Right cardiac atrium (tissue), 5 donors: ENCODE results near the gene ALG9. TPM values are rescaled to one million over a fixed set of nuclear protein-coding genes. Genes with fewer than 3 reads are reported as not detected.

ENCODE experiments used
- ATAC-seq, 2 donors: fragments of 200-7000 bp; cut with Tn5 transposase; one replicate each; pipeline versions ENCODE4 v1.8.0 to v1.9.1; 2020; ENCODE audit warnings: moderate library complexity in 2 of 2, mild to moderate bottlenecking in 1 of 2
- DNase-seq, 3 donors: peaks; one replicate each; pipeline ENCODE4 v3.0.0-alpha.2; 2020
- H3K27ac ChIP-seq: one replicate; pipeline ENCODE4 v1.5.1; 2013; ENCODE audit warnings: mild to moderate bottlenecking, low read length, control low read depth, moderate library complexity
- H3K27me3 ChIP-seq: one replicate; pipeline ENCODE4 v1.6.1; 2013; ENCODE audit not compliant: control insufficient read depth, insufficient read depth
- H3K4me1 ChIP-seq: one replicate; pipeline ENCODE4 v1.6.1; 2013; ENCODE audit warnings: low read length; ENCODE audit not compliant: control insufficient read depth, insufficient read depth
- H3K4me3 ChIP-seq: one replicate; pipeline ENCODE4 v1.5.1; 2013; ENCODE audit warnings: low read length, control low read depth
- H3K9me3 ChIP-seq: one replicate; pipeline ENCODE4 v1.6.1; 2013; ENCODE audit warnings: low read length; ENCODE audit not compliant: control insufficient read depth
- WGBS: extraction: QIAGEN DNeasy Blood & Tissue Kit; methylation state at CpG from one replicate; pipeline ENCODE4 v1.1.7; 2013; 5-methylcytosine and 5-hydroxymethylcytosine counted together
- intact Hi-C, 4 donors: fragments of 100-400 bp; cut with DNase I; formaldehyde crosslinking; loops; one replicate each; pipeline versions ENCODE4 v1.11.0 to v1.14.0; 2022 to 2023
- polyA plus RNA-seq: library from polyadenylated mRNA; stranded (reverse); fragments of 200-250 nt; gene quantifications from one replicate; pipeline ENCODE4 v1.2.3, GENCODE V29; 2013
- total RNA-seq, 4 donors: library from RNA; stranded (reverse); fragmentation: NEBNext Ultra II Directional; extraction: Animal tissue kit (Norgen Biotek cat#: 25700); gene quantifications; one replicate each; pipeline ENCODE4 v1.2.1, GENCODE V29; 2021
- donor health status: healthy with polysubstance abuse.
- donor health status: DM: no; HTN: yes; CAD: no.
- donor health status: DM: no; HTN: no; CAD: no.
- donor health status: DM: no; HTN: yes; CAD: no; lungs with severe emphysema.
- donor health status: DM: yes; HTN: yes; CAD: no.

Gene ALG9
- total and polyA plus RNA-seq, 5 donors, result 16.3 to 84.9 (median 22.8) TPM

- Histone ChIP-seq H3K27me3 (no peaks in the 10 kb centered on the region), H3K4me3 (peak overlapping the region; percentile 64), H3K27ac (peak overlapping the region; percentile 78), H3K4me1 (no peaks in the 10 kb centered on the region), H3K9me3 (no peaks in the 10 kb centered on the region)
- 42% methylated on average over 6 of the region's 6 CpGs for WGBS
- intact Hi-C loops, result loop anchor here (5.0 to 10.0 kb wide), 4 partner anchors 33 to 103 kb away; partner anchors contain the start of genes DIXDC1 (in 2 of the 4), CRYAB (in 1 of the 4) and HSPB2 (in 1 of the 4)
- ATAC-seq (peak in 1 of 2 donors; percentile 10), DNase-seq (no peak)
Measured at GRCh38 chr11:111879637-111879960, 8.2 kb upstream of the ALG9 start.

GRCh38 chr11:111878849-111879636 is 7.7 kb upstream of the ALG9 start, which contains the start of the genes CFAP68 and FDXACB1:
Gene CFAP68 (plus strand): TSS chr11:111879541. CDS start chr11:111879561, 20 bp downstream.
Gene FDXACB1 (minus strand): TSS chr11:111879165. CDS start chr11:111879132, 33 bp downstream.
- ATAC-seq (peak; percentile 97 to 98), DNase-seq (peak; percentile 96 to 98 (median 97))
- H3K27ac ChIP-seq, result peak within 1 kb of the TSS; percentile 78
- H3K4me3 ChIP-seq, result peak within 1 kb of the TSS; percentile 64
- WGBS, result under 1% methylated on average over 55 of the region's 55 CpGs
- no peaks in the 10 kb centered on the region for H3K27me3 ChIP-seq
- H3K9me3 ChIP-seq, result no peaks in the 10 kb centered on the region
- intact Hi-C loops, result loop anchor here (5.0 to 10.0 kb wide), 4 partner anchors 33 to 103 kb away; partner anchors contain the start of genes DIXDC1 (in 2 of the 4), CRYAB (in 1 of the 4) and HSPB2 (in 1 of the 4)
- no peaks in the 10 kb centered on the region for H3K4me1 ChIP-seq

- ATAC-seq, result no peak
- no peaks in the 10 kb centered on the region for H3K27me3 ChIP-seq
- intact Hi-C loops, result loop anchor here (5.0 to 10.0 kb wide), 4 partner anchors 34 to 104 kb away; partner anchors contain the start of genes DIXDC1 (in 2 of the 4), CRYAB (in 1 of the 4) and HSPB2 (in 1 of the 4)
- WGBS, result under 1% methylated on average over 13 of the region's 13 CpGs
- no peaks in the 10 kb centered on the region for H3K4me1 ChIP-seq
- H3K9me3 ChIP-seq, result no peaks in the 10 kb centered on the region
- no peak for DNase-seq
- peak overlapping the region; percentile 78 for H3K27ac ChIP-seq
- peak overlapping the region; percentile 64 for H3K4me3 ChIP-seq
Measured at GRCh38 chr11:111878385-111878848, 7.0 kb upstream of the ALG9 start.

GRCh38 chr11:111871693-111872161 is 346 bp upstream of the ALG9 start:
- no peak for DNase-seq
- no peak for ATAC-seq
- Histone ChIP-seq H3K9me3 (no peaks in the 10 kb centered on the region), H3K27ac (peak overlapping the region; percentile 94), H3K27me3 (no peaks in the 10 kb centered on the region), H3K4me3 (peak overlapping the region; percentile 97), H3K4me1 (no peaks in the 10 kb centered on the region)
- intact Hi-C loops, result loop anchor here in 2 of 4 donors (10.0 kb wide), 1 partner anchor 63 kb away; the partner anchor contains the start of gene DIXDC1 (in 2 of the 2)
- WGBS, result 48% methylated on average over 5 of the region's 5 CpGs

GRCh38 chr11:111870522-111870885 is 877 bp downstream of the ALG9 start:
- H3K27ac ChIP-seq, result peak overlapping the region; percentile 94
- ATAC-seq (no peak), DNase-seq (no peak)
- intact Hi-C loops, result loop anchor here in 2 of 4 donors (10.0 kb wide), 1 partner anchor 64 kb away; the partner anchor contains the start of gene DIXDC1 (in 2 of the 2)
- H3K4me1 ChIP-seq, result no peaks in the 10 kb centered on the region
- no peaks in the 10 kb centered on the region for H3K27me3 ChIP-seq
- H3K9me3 ChIP-seq, result no peaks in the 10 kb centered on the region
- H3K4me3 ChIP-seq, result peak overlapping the region; percentile 97

GRCh38 chr11:111870113-111870512 is 1.3 kb downstream of the ALG9 start:
- peak overlapping the region; percentile 97 for H3K4me3 ChIP-seq
- intact Hi-C loops, result loop anchor here in 2 of 4 donors (10.0 kb wide), 1 partner anchor 65 kb away; the partner anchor contains the start of gene DIXDC1 (in 2 of the 2)
- H3K9me3 ChIP-seq, result no peaks in the 10 kb centered on the region
- H3K27me3 ChIP-seq, result no peaks in the 10 kb centered on the region
- ATAC-seq (no peak), DNase-seq (no peak)
- no peak overlapping the region for H3K27ac ChIP-seq
- H3K4me1 ChIP-seq, result no peaks in the 10 kb centered on the region
- 98% methylated on average over 1 of the region's 1 CpG for WGBS

GRCh38 chr11:111860257-111860656 is 11.1 kb downstream of the ALG9 start:
- ATAC-seq, result no peak
- no peaks in the 10 kb centered on the region for H3K9me3 ChIP-seq
- H3K27me3 ChIP-seq, result no peaks in the 10 kb centered on the region
- H3K27ac ChIP-seq, result no peak overlapping the region
- intact Hi-C loops, result no loop called here
- H3K4me1 ChIP-seq, result no peaks in the 10 kb centered on the region
- no peak for DNase-seq
- no peak overlapping the region for H3K4me3 ChIP-seq
- WGBS, result 95% methylated on average over 3 of the region's 3 CpGs

- DNase-seq (no peak), ATAC-seq (no peak)
- intact Hi-C loops, result no loop called here
- Histone ChIP-seq H3K4me3 (no peak overlapping the region), H3K9me3 (no peaks in the 10 kb centered on the region), H3K27ac (no peak overlapping the region), H3K4me1 (no peaks in the 10 kb centered on the region), H3K27me3 (no peaks in the 10 kb centered on the region)
Measured at GRCh38 chr11:111855506-111855905, 15.9 kb downstream of the ALG9 start.

GRCh38 chr11:111852103-111852502 is 19.3 kb downstream of the ALG9 start:
- Histone ChIP-seq H3K27me3 (no peaks in the 10 kb centered on the region), H3K27ac (no peak overlapping the region), H3K9me3 (no peaks in the 10 kb centered on the region), H3K4me1 (no peaks in the 10 kb centered on the region), H3K4me3 (no peak overlapping the region)
- DNase-seq, result no peak
- 82% methylated on average over 2 of the region's 2 CpGs for WGBS
- no peak for ATAC-seq
- intact Hi-C loops, result no loop called here

- no peaks in the 10 kb centered on the region for H3K4me1 ChIP-seq
- intact Hi-C loops, result no loop called here
- no peaks in the 10 kb centered on the region for H3K27me3 ChIP-seq
- ATAC-seq (no peak), DNase-seq (no peak)
- no peak overlapping the region for H3K27ac ChIP-seq
- H3K4me3 ChIP-seq, result no peak overlapping the region
- no peaks in the 10 kb centered on the region for H3K9me3 ChIP-seq
Measured at GRCh38 chr11:111851636-111852035, 19.7 kb downstream of the ALG9 start.

GRCh38 chr11:111851067-111851466 is 20.3 kb downstream of the ALG9 start:
- 93% methylated on average over 8 of the region's 8 CpGs for WGBS
- DNase-seq (no peak), ATAC-seq (no peak)
- Histone ChIP-seq H3K27me3 (no peaks in the 10 kb centered on the region), H3K4me1 (no peaks in the 10 kb centered on the region), H3K27ac (no peak overlapping the region), H3K4me3 (no peak overlapping the region), H3K9me3 (no peaks in the 10 kb centered on the region)
- intact Hi-C loops, result no loop called here
